Smooth muscle cell (in vitro differentiated cells): ENCODE results near the gene ALG14. TPM values are rescaled to one million over a fixed set of nuclear protein-coding genes. Genes with fewer than 3 reads are reported as not detected.

Source experiments
- DNase-seq: peaks from one replicate; lab custom pipeline; 2025; ENCODE audit not compliant: unreplicated experiment; lab: John Stamatoyannopoulos, UW
- H2AFZ ChIP-seq: fragments of 200-600 bp; sonication (generic); 2 replicates; pipeline ENCODE4 v1.6.0; 2016; ENCODE audit warnings: antibody characterized with exemption, low read depth, mild to moderate bottlenecking
- H3F3A ChIP-seq: fragments of 200-600 bp; sonication (generic); 2 replicates; pipeline ENCODE4 v1.6.0; 2017; ENCODE audit warnings: antibody characterized with exemption, low read depth
- H3K27ac ChIP-seq: fragments of 200-600 bp; sonication (generic); 2 replicates; pipeline ENCODE4 v1.5.1; 2016; ENCODE audit warnings: low read depth, mild to moderate bottlenecking
- H3K27me3 ChIP-seq: fragments of 200-600 bp; sonication (generic); 2 replicates; pipeline ENCODE4 v1.6.1; 2016; ENCODE audit warnings: low read depth, mild to moderate bottlenecking
- H3K36me3 ChIP-seq: fragments of 200-600 bp; sonication (generic); 2 replicates; pipeline ENCODE4 v1.5.1; 2016; ENCODE audit warnings: low read depth
- H3K4me1 ChIP-seq: fragments of 200-600 bp; sonication (generic); 2 replicates; pipeline ENCODE4 v1.5.1; 2016; ENCODE audit warnings: low read depth
- H3K4me2 ChIP-seq: fragments of 200-600 bp; sonication (generic); 2 replicates; pipeline ENCODE4 v1.6.0; 2016; ENCODE audit warnings: mild to moderate bottlenecking
- H3K4me3 ChIP-seq: fragments of 200-600 bp; sonication (generic); 2 replicates; pipeline ENCODE4 v1.5.1; 2016; ENCODE audit warnings: mild to moderate bottlenecking
- H3K79me2 ChIP-seq: fragments of 200-600 bp; sonication (generic); 2 replicates; pipeline ENCODE4 v1.6.0; 2016; ENCODE audit warnings: low read depth, mild to moderate bottlenecking
- H3K9ac ChIP-seq: fragments of 200-600 bp; sonication (generic); 2 replicates; pipeline ENCODE4 v1.6.0; 2016; ENCODE audit warnings: low read depth
- H3K9me3 ChIP-seq: fragments of 200-600 bp; sonication (generic); replicated peaks from 2 replicates; pipeline ENCODE4 v1.5.1; 2016; ENCODE audit warnings: low read depth
- H4K20me1 ChIP-seq: fragments of 200-600 bp; sonication (generic); 2 replicates; pipeline ENCODE4 v1.6.0; 2016; ENCODE audit warnings: low read depth
- CTCF ChIP-seq: fragments of 200-600 bp; sonication (generic); IDR thresholded peaks from 2 replicates; pipeline ENCODE4 v1.5.1; 2017; ENCODE audit warnings: borderline replicate concordance, mild to moderate bottlenecking, antibody characterized with exemption; ENCODE audit not compliant: insufficient read depth, poor library complexity, severe bottlenecking
- WGBS: methylation state at CpG from one replicate; pipeline ENCODE4 v1.1.7; 2016; ENCODE audit warnings: low lambda C conversion rate; 5-methylcytosine and 5-hydroxymethylcytosine counted together
- polyA plus RNA-seq: library from polyadenylated mRNA; unstranded; fragments of >200 nt; fragmentation: Nextera tagmentation; extraction: Ambion mirVana; gene quantifications from 2 replicates; pipeline ENCODE4 v1.2.1, GENCODE V29; 2016
- total RNA-seq: library from RNA; depleted of rRNA; stranded (reverse); fragments of >200 nt; gene quantifications from 2 replicates; pipeline ENCODE4 v1.2.3, GENCODE V29; 2014

Gene ALG14
- total and polyA plus RNA-seq, 2 experiments from 2014 or later: 2.4 to 5.5 TPM

- no peak overlapping the region for H3K9ac ChIP-seq
- no peaks in the 10 kb centered on the region for H3K27me3 ChIP-seq
- DNase-seq: no peak
- H4K20me1 ChIP-seq: no peaks in the 10 kb centered on the region
- TF ChIP-seq CTCF: no peak
- WGBS: 63% methylated on average over 3 of the region's 3 CpGs
- H3K4me1 ChIP-seq: no peaks in the 10 kb centered on the region
- no peaks in the 10 kb centered on the region for H3K9me3 ChIP-seq
- H3K27ac ChIP-seq: peak overlapping the region; percentile 10
- peak overlapping the region; percentile 3 for H2AFZ ChIP-seq
- H3K36me3 ChIP-seq: no peaks in the 10 kb centered on the region
- H3F3A ChIP-seq: no peaks in the 10 kb centered on the region
- H3K4me2 ChIP-seq: no peak overlapping the region
- H3K79me2 ChIP-seq: peaks cover 5% of the 10 kb centered on the region
- H3K4me3 ChIP-seq: no peak overlapping the region
Observed at GRCh38 chr1:95042286-95042685, 30.5 kb downstream of the ALG14 start.

GRCh38 chr1:95041491-95042165 is 31.1 kb downstream of the ALG14 start:
- H3K36me3 ChIP-seq: no peaks in the 10 kb centered on the region
- H3K79me2 ChIP-seq: peaks cover 5% of the 10 kb centered on the region
- no peak overlapping the region for H3K9ac ChIP-seq
- H3K27me3 ChIP-seq: no peaks in the 10 kb centered on the region
- H3K27ac ChIP-seq: peak overlapping the region; percentile 9
- H3K9me3 ChIP-seq: no peaks in the 10 kb centered on the region
- no peaks in the 10 kb centered on the region for H3F3A ChIP-seq
- no peak overlapping the region for H2AFZ ChIP-seq
- no peak overlapping the region for H3K4me3 ChIP-seq
- H4K20me1 ChIP-seq: no peaks in the 10 kb centered on the region
- no peaks in the 10 kb centered on the region for H3K4me1 ChIP-seq
- peak; percentile 83 for TF ChIP-seq CTCF
- no peak for DNase-seq
- 53% methylated on average over 2 of the region's 2 CpGs for WGBS
- peak overlapping the region; percentile 38 for H3K4me2 ChIP-seq

- no peak overlapping the region for H3K4me3 ChIP-seq
- H2AFZ ChIP-seq: no peak overlapping the region
- H3K4me1 ChIP-seq: peaks cover 3% of the 10 kb centered on the region
- peaks cover 5% of the 10 kb centered on the region for H3K79me2 ChIP-seq
- no peaks in the 10 kb centered on the region for H3K36me3 ChIP-seq
- no peaks in the 10 kb centered on the region for H4K20me1 ChIP-seq
- no peak overlapping the region for H3K4me2 ChIP-seq
- H3K27ac ChIP-seq: peak overlapping the region; percentile 48
- 95% methylated on average over 2 of the region's 2 CpGs for WGBS
- no peaks in the 10 kb centered on the region for H3K9me3 ChIP-seq
- peaks cover 3% of the 10 kb centered on the region for H3F3A ChIP-seq
- no peak for TF ChIP-seq CTCF
- DNase-seq: no peak
- no peak overlapping the region for H3K9ac ChIP-seq
- no peaks in the 10 kb centered on the region for H3K27me3 ChIP-seq
Observed at GRCh38 chr1:95040032-95040525, 32.7 kb downstream of the ALG14 start.
